ENCODE measurements around the gene VEGFC. TPM values are rescaled to one million over a fixed set of nuclear protein-coding genes. Genes with fewer than 3 reads are reported as not detected.

VEGFC gene
- total RNA-seq (2022) (1.2 and 1.5 TPM in 2 replicates), Bru-seq, nascent RNA (percentile 32 among the genes with signal in this experiment), BruChase-seq, experiment 1, labeled RNA remaining after a 6-hour chase (percentile 23 among the genes with signal in this experiment), BruChase-seq, experiment 2, labeled RNA remaining after a 2-hour chase (percentile 20 among the genes with signal in this experiment)
- long read RNA-seq, partial matches to known transcripts: 0 of 2 reads
- long read RNA-seq, other reads (novel, unspliced or antisense): 1 of 2 reads

- Mint-ChIP-seq H3K9me3 (ENCODE audit: low read depth, unreplicated experiment) (no peaks in the 10 kb centered on the region), H3K4me1 (ENCODE audit: low read depth, unreplicated experiment) (peaks cover 28% of the 10 kb centered on the region), H3K27ac (ENCODE audit: unreplicated experiment) (no peak within 1 kb of the TSS), H3K36me3 (ENCODE audit: insufficient read depth, unreplicated experiment) (peaks cover 5% of the 10 kb centered on the region), H3K27me3 (ENCODE audit: unreplicated experiment) (no peaks in the 10 kb centered on the region), H3K4me3 (ENCODE audit: low read depth, unreplicated experiment) (peak within 1 kb of the TSS; percentile 77)
- CTCF ChIA-PET: interaction anchor here (0.8 to 1.6 kb wide), 2 partner anchors 255 to 415 kb away, joined by 3 to 8 read pairs; no protein-coding TSS in a partner anchor
- intact Hi-C loops (cut with micrococcal nuclease; ENCODE audit: unreplicated experiment): loop anchor here (10.0 kb wide), 1 partner anchor 522 kb away; no protein-coding TSS in a partner anchor
- BruUV-seq (replicated peaks): no TSS peak
- TF ChIP-seq CTCF (IDR thresholded peaks at IDR 0.05; ENCODE audit: unreplicated experiment): no peak
- peak; percentile 64 for DNase-seq
Measured at GRCh38 chr4:176792326-176793059, at the start of gene VEGFC. TSS of gene VEGFC (minus strand) at chr4:176792922. CDS start at chr4:176792311, 611 bp downstream.

GRCh38 chr4:176841711-176842112, 49.0 kb upstream of the VEGFC start:
- no peak for DNase-seq
- no peaks in the 10 kb centered on the region for H3K9me3 Mint-ChIP-seq (ENCODE audit: low read depth, unreplicated experiment)
- no peak overlapping the region for H3K27ac Mint-ChIP-seq (ENCODE audit: unreplicated experiment)
- H3K36me3 Mint-ChIP-seq (ENCODE audit: insufficient read depth, unreplicated experiment): no peaks in the 10 kb centered on the region
- no peak for TF ChIP-seq CTCF (IDR thresholded peaks at IDR 0.05; ENCODE audit: unreplicated experiment)
- H3K4me1 Mint-ChIP-seq (ENCODE audit: low read depth, unreplicated experiment): peaks cover 16% of the 10 kb centered on the region
- H3K27me3 Mint-ChIP-seq (ENCODE audit: unreplicated experiment): no peaks in the 10 kb centered on the region
- intact Hi-C loops (cut with micrococcal nuclease; ENCODE audit: unreplicated experiment): no loop called here
- H3K4me3 Mint-ChIP-seq (ENCODE audit: low read depth, unreplicated experiment): no peak overlapping the region
- no TSS peak for BruUV-seq (replicated peaks)
- CTCF ChIA-PET: no interaction called here

- intact Hi-C loops (cut with micrococcal nuclease; ENCODE audit: unreplicated experiment): no loop called here
- BruUV-seq (replicated peaks): no TSS peak
- Mint-ChIP-seq H3K27ac (ENCODE audit: unreplicated experiment) (no peak overlapping the region), H3K36me3 (ENCODE audit: insufficient read depth, unreplicated experiment) (no peaks in the 10 kb centered on the region), H3K9me3 (ENCODE audit: low read depth, unreplicated experiment) (no peaks in the 10 kb centered on the region), H3K27me3 (ENCODE audit: unreplicated experiment) (no peaks in the 10 kb centered on the region), H3K4me3 (ENCODE audit: low read depth, unreplicated experiment) (no peak overlapping the region), H3K4me1 (ENCODE audit: low read depth, unreplicated experiment) (peaks cover 16% of the 10 kb centered on the region)
- DNase-seq: no peak
- CTCF ChIA-PET: no interaction called here
- no peak for TF ChIP-seq CTCF (IDR thresholded peaks at IDR 0.05; ENCODE audit: unreplicated experiment)
Measured at GRCh38 chr4:176840166-176840565, 47.4 kb upstream of the VEGFC start.

- CTCF ChIA-PET: no interaction called here
- Mint-ChIP-seq H3K36me3 (ENCODE audit: insufficient read depth, unreplicated experiment) (no peaks in the 10 kb centered on the region), H3K27me3 (ENCODE audit: unreplicated experiment) (no peaks in the 10 kb centered on the region), H3K27ac (ENCODE audit: unreplicated experiment) (no peak overlapping the region), H3K4me1 (ENCODE audit: low read depth, unreplicated experiment) (peaks cover 16% of the 10 kb centered on the region), H3K4me3 (ENCODE audit: low read depth, unreplicated experiment) (no peak overlapping the region), H3K9me3 (ENCODE audit: low read depth, unreplicated experiment) (no peaks in the 10 kb centered on the region)
- no TSS peak for BruUV-seq (replicated peaks)
- no peak for TF ChIP-seq CTCF (IDR thresholded peaks at IDR 0.05; ENCODE audit: unreplicated experiment)
- intact Hi-C loops (cut with micrococcal nuclease; ENCODE audit: unreplicated experiment): no loop called here
- DNase-seq: no peak
Measured at GRCh38 chr4:176839656-176840055, 46.9 kb upstream of the VEGFC start.

Data from Calu3 (cell line).